ENCODE results near the gene MLLT6. TPM values are rescaled to one million over a fixed set of nuclear protein-coding genes. Genes with fewer than 3 reads are reported as not detected.

Gene MLLT6
- total and polyA plus RNA-seq, 11 donors, result 35.2 to 91.3 (median 68.3) TPM

- Histone ChIP-seq H3K36me3 (peaks cover 0 to 43% (median 33%) of the 10 kb centered on the region in 9 donors), H3K9me3 (no peaks in the 10 kb centered on the region), H3K27ac (peak overlapping the region in 6 of 12 donors; percentile 5 to 78 (median 72)), H3K4me1 (peaks cover 5 to 59% (median 42%) of the 10 kb centered on the region in 12 donors), H3K4me3 (no peak overlapping the region), H3K27me3 (no peaks in the 10 kb centered on the region)
- WGBS, 4 donors, result 68 to 80% (median 78%) methylated on average over 4 of the region's 4 CpGs
- DNase-seq (no peak), ATAC-seq (no peak)
- TF ChIP-seq CTCF (IDR thresholded peaks at IDR 0.05) (no peak), POLR2A (IDR thresholded peaks at IDR 0.05) (no peak)
- intact Hi-C loops (cut with DNase I), result loop anchor here in 1 of 10 donors (5.0 kb wide), 1 partner anchor 39 kb away; no protein-coding TSS in a partner anchor
Observed at GRCh38 chr17:38740806-38741205, 35.7 kb downstream of the MLLT6 start.

GRCh38 chr17:38741461-38741860 lies 36.4 kb downstream of the MLLT6 start:
- peak in 2 of 4 donors; percentile 2 to 5 for ATAC-seq
- intact Hi-C loops (cut with DNase I), result loop anchor here in 1 of 10 donors (5.0 kb wide), 1 partner anchor 39 kb away; no protein-coding TSS in a partner anchor
- no peak overlapping the region for H3K4me3 ChIP-seq
- 43 to 63% (median 54%) methylated on average over 4 to 5 of the region's 5 CpGs for WGBS, 4 donors
- peak overlapping the region in 11 of 12 donors; percentile 32 to 90 (median 73) for H3K27ac ChIP-seq
- peaks cover 5 to 60% (median 44%) of the 10 kb centered on the region in 12 donors for H3K4me1 ChIP-seq
- H3K36me3 ChIP-seq, result peaks cover 0 to 36% (median 30%) of the 10 kb centered on the region in 9 donors
- no peak for DNase-seq
- no peaks in the 10 kb centered on the region for H3K9me3 ChIP-seq
- TF ChIP-seq POLR2A (IDR thresholded peaks at IDR 0.05), result no peak
- TF ChIP-seq CTCF (IDR thresholded peaks at IDR 0.05), result no peak
- no peaks in the 10 kb centered on the region for H3K27me3 ChIP-seq

GRCh38 chr17:38741921-38742410 lies 36.9 kb downstream of the MLLT6 start:
- ATAC-seq (peak; percentile 75 to 84 (median 82)), DNase-seq (peak; percentile 54 to 78 (median 68))
- Histone ChIP-seq H3K4me3 (peak overlapping the region in 3 of 12 donors; percentile 3 to 18 (median 14)), H3K9me3 (no peaks in the 10 kb centered on the region), H3K27me3 (no peaks in the 10 kb centered on the region), H3K4me1 (peaks cover 5 to 65% (median 49%) of the 10 kb centered on the region in 12 donors), H3K36me3 (peaks cover 0 to 32% (median 27%) of the 10 kb centered on the region in 9 donors), H3K27ac (peak overlapping the region; percentile 55 to 90 (median 74))
- WGBS, 4 donors, result 19 to 37% (median 20%) methylated on average over 6 to 7 of the region's 7 CpGs
- intact Hi-C loops (cut with DNase I), result loop anchor here in 1 of 10 donors (5.0 kb wide), 1 partner anchor 40 kb away; no protein-coding TSS in a partner anchor
- TF ChIP-seq CTCF (IDR thresholded peaks at IDR 0.05) (no peak), POLR2A (IDR thresholded peaks at IDR 0.05) (no peak)

Measured in heart left ventricle (tissue), 16 donors.